ENCODE results near the gene TMEFF1.

DNA sequence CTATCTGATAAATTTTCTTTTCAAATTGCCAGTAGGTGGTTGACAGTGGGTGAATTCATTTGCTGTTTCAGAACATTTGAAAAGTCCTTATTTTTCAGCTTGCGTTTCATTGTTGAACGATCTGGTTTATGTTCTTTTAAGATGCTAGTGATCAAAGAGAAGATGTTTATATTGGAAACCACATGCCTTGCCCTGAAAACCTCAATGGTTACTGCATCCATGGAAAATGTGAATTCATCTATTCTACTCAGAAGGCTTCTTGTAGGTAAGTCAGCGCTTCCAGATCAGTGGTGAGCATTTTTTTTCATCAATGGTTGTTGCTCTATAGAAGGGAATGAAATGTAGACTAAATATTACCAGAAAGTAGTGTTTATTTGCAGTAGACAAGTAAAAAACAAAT lies 88.3 kb downstream of the TMEFF1 start:
- TF ChIP-seq, protein P1, sequence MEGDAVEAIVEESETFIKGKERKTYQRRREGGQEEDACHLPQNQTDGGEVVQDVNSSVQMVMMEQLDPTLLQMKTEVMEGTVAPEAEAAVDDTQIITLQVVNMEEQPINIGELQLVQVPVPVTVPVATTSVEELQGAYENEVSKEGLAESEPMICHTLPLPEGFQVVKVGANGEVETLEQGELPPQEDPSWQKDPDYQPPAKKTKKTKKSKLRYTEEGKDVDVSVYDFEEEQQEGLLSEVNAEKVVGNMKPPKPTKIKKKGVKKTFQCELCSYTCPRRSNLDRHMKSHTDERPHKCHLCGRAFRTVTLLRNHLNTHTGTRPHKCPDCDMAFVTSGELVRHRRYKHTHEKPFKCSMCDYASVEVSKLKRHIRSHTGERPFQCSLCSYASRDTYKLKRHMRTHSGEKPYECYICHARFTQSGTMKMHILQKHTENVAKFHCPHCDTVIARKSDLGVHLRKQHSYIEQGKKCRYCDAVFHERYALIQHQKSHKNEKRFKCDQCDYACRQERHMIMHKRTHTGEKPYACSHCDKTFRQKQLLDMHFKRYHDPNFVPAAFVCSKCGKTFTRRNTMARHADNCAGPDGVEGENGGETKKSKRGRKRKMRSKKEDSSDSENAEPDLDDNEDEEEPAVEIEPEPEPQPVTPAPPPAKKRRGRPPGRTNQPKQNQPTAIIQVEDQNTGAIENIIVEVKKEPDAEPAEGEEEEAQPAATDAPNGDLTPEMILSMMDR (IDR thresholded peaks at IDR 0.05), result no peak
- no peak for TF ChIP-seq POLR2A (IDR thresholded peaks at IDR 0.05)

All from body of pancreas (tissue), 4 donors.